Skeletal muscle cell (primary cell): Measurements from ENCODE around the gene DDX20.
"Not testable (repeated sequence)": the region's sequence is repeated elsewhere in the genome, so short reads cannot be mapped to it uniquely, and the experiment has no call there.

Source experiments
- DNase-seq: peaks from one replicate; pipeline ENCODE4 v3.0.0-alpha.2; 2010; ENCODE audit warnings: low read depth
- H3K4me3 ChIP-seq: 2 replicates; pipeline ENCODE4 v1.5.1; 2011; ENCODE audit warnings: low read depth, mild to moderate bottlenecking, control low read depth, low read length, moderate library complexity

Gene DDX20

DNA sequence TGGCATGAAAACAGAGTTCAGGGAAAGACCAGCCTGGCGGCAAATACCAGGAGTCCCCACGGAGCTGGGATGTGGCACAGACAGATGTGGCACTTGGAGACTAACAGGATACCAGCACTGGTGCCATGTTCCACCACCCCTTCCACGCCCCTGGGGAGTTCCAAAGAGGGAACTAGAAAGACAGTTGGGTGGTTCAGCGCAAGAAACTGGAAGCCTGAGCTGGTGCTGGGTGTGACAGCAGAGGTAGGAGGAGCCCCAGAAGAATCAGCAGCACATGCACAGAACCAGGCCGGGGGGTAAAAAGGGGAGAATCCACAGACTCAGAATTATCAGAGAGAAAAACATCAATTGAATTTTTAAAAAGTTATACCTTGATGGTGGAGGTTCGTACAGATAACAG is 22.4 kb downstream of the DDX20 start:
- DNase-seq: no peak

DNA sequence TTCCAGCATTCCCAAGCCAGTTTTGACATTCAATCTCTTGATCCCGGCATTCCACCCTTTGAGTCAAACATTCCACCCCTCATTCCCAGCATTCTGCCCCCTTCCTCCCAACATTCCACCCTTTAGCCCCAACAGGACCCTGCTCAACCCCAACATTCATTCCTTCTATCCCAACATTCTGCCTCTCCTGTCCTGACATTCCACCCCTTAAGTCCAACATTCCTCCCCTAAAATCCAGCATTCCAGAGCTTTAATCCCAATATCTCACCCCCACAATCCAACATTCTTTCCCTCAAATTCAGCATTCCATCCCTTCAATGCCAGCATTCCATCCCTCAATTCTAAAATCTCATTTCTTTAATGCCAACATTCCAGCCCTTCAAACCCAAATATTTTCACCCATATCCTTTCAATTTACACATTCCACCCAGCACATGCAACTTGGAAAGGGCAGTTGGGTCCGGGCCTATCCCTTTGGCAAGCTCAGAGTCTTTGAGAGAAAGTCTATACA is 22.9 kb downstream of the DDX20 start:
- no peak for DNase-seq
- H3K4me3 ChIP-seq: no peak overlapping the region

More for the DNA sequence above, 22.4 kb downstream of the DDX20 start:
- H3K4me3 ChIP-seq: no peak overlapping the region

DNA sequence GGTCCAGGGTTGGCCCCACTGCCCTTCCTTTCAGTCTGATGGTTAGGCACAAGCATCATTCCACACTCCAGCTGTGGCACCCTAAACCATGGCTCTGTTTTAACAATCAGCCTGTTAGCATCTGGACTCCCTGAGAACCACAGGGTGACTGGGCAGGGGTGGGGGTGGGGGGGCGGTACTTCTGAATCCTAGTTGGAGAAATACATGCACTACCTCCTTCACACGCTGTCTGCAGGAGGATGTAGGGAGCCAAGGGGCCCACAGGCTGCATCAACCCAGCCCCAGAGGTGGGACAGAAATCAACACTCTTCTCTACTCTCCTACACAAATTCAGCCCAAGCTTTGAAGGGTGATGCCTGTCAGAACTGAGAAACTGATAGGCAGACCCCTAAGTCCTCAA is 23.8 kb downstream of the DDX20 start:
- DNase-seq: no peak
- H3K4me3 ChIP-seq: no peak overlapping the region

DNA sequence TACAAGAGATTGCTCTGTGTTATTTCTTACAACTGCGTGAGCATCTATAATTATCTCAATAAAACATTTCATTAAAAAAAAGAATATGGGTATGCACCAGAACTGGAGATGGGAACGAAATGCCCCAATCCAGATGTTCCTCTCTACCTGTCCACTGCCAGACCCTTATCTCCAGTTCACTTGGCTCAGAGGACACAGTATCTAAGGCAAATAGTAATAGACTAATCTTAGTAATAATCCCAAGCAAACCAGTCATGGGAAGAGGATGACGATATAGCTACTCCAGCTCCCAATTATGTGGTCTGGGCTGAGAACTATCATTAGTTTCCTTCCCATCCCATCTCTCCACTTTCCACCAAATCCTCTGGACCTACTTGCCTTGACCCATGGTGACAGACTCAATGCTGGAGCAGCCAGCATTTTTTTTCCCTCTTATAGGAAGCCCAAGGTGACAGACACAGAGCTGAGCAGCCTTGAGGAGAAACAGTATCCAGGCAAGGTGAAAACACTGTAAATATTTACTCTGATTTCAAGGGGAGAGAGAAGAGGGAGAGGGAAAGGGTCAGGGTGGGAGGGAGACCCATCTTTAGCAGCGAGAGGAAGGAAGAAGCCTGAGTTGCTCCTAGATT is 28.7 kb downstream of the DDX20 start:
- no peak overlapping the region for H3K4me3 ChIP-seq
- DNase-seq: no peak

- H3K4me3 ChIP-seq: no peak overlapping the region
- no peak for DNase-seq
Observed at GRCh38 chr1:111786669-111787207, 31.0 kb downstream of the DDX20 start.

GRCh38 chr1:111789142-111789541 is 33.4 kb downstream of the DDX20 start:
- DNase-seq: peak; percentile 7
- H3K4me3 ChIP-seq: no peak overlapping the region

DNA sequence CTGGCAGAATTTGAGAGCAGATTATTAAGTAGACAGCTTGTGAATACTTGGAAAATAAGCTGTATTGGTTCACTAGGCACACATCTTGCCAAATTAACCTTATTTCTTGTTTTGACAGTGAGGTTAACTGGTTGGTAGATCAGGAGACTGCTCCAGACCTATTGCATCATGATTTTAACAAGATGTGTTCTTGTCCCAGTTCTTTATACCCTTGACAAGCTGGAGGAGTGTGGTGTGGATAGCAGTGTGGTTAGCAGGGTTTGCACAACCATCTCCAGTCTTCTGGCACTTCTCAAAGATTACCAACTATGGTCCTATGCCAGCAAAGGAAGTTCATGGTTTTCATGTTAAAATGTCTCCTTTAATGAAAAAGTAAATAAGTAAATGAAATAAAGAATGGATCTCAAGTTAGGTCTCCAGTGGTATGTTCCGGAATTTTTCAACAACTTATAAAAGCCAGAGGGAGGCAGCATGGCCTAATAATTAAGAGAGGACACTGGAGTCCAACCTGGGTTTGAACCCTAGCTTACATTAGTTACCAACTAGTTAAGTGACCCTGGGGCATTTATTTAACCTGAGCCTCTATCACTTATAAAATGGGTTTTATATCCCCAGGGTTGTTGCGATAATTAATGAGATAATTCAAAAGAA is 34.1 kb downstream of the DDX20 start:
- H3K4me3 ChIP-seq: no peak overlapping the region
- DNase-seq: peak; percentile 39

- no peak for DNase-seq
- H3K4me3 ChIP-seq: no peak overlapping the region
Observed at GRCh38 chr1:111791776-111792175, 36.1 kb downstream of the DDX20 start.

- DNase-seq: no peak
- no peak overlapping the region for H3K4me3 ChIP-seq
Observed at GRCh38 chr1:111792249-111792648, 36.5 kb downstream of the DDX20 start.

DNA sequence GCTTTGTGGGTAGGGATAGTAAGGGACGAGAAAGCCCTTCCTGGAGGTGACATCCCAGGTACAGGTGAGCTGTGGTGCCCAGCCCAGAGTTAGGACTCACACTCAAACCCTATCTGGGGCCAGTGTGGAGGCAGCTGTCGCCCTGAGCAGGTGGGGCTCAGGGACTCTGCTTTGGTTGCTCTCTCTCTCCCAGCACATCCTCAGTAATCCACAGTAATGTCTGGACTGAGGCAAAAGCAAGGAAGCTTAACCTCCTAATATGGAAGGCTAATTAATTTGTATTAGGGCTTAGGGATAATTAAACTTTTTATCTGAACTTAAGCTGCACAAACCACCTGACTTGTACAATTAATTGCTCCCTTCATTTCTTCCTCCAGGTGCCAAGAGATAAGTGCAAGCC is 38.2 kb downstream of the DDX20 start:
- H3K4me3 ChIP-seq: no peak overlapping the region
- DNase-seq: no peak

DNA sequence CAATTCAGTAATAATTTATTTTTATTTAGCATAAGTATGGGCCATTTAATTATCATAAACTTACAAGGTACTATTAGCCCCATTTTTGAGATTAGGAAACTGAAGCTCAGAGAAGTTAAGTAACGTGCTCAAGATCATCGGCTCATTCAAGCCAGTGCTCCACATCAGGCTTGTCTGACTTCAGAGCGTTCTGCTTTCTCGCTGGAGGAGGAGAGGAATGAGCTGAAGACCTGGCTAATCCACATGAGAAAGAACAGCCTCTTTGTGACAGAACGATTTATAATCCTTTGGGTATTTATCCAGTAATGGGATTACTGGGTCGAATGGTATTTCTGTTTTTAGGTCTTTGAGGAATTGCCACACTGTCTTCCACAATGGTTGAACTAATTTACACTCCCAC is 39.7 kb downstream of the DDX20 start:
- no peak for DNase-seq
- no peak overlapping the region for H3K4me3 ChIP-seq

- H3K4me3 ChIP-seq: no peak overlapping the region
Observed at GRCh38 chr1:111798580-111798979, 42.9 kb downstream of the DDX20 start.

GRCh38 chr1:111799722-111800121 is 44.0 kb downstream of the DDX20 start:
- not testable (repeated sequence) for DNase-seq, H3K4me3 ChIP-seq

More at GRCh38 chr1:111798580-111798979, 42.9 kb downstream of the DDX20 start:
- DNase-seq: no peak

- DNase-seq: no peak
- H3K4me3 ChIP-seq: no peak overlapping the region
Observed at GRCh38 chr1:111801071-111801850, 45.6 kb downstream of the DDX20 start.

- no peak for DNase-seq
- no peak overlapping the region for H3K4me3 ChIP-seq
Observed at GRCh38 chr1:111802110-111802509, 46.4 kb downstream of the DDX20 start.

DNA sequence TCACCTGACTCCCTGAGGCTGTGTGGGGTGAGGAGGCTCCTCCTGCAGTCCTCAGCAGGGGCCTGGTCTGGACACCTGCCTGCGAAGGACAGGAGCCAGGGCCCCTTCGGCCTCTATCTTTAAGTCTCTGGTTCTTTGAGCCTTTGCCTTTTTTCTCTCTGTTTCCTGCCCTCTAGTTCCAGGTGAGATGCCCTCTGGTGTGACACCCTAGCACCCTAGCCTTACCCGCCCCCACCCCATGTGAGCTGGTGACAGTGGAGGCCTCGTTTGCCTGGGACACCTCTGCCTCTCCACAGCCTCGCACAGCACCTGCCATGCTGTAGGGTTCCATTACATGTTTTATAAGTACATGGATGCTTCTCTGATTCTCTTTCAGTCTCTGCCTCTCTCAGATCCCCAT is 47.3 kb downstream of the DDX20 start:
- H3K4me3 ChIP-seq: no peak overlapping the region
- no peak for DNase-seq

DNA sequence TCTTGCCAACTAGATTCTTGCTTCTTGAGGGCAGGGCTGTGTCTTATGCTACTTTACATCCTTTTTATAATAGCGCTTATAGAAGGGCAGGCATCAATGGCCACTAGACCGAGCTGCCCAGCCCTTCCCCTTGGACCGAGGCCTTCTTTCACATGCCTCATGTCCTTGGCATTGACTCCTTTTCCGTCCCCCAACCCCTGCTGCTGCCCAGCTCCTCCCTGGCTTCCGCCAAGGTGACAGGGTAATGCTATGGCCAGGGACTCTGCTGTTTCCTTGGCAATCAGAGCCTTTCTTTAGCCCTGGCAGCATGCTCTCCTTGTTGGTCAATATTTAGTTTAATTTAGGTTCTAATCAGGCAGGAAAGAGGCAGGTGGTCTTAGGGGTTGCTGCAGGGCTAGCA is 48.2 kb downstream of the DDX20 start:
- DNase-seq: no peak
- no peak overlapping the region for H3K4me3 ChIP-seq

- no peak for DNase-seq
- H3K4me3 ChIP-seq: no peak overlapping the region
Observed at GRCh38 chr1:111804776-111805175, 49.1 kb downstream of the DDX20 start.

DNA sequence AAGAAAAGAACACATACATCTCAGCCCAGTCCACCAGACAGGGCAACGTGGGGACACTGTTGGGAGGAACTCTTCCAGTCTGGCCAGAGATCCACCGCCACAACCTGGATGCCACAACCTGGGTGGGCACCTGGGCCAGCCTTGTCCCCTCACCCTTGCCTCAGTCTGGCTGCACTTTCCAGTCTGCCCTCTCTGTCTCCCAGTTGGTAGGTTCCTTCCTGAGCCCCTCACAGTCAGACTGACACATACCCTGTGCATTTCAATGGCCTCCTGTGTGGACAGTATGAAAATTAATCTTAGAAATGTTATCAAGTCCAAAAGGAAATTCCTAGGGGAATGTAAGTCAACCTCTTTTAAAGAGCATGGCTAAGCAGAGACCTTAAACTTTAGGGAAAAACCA is 49.5 kb downstream of the DDX20 start:
- H3K4me3 ChIP-seq: no peak overlapping the region
- no peak for DNase-seq

- DNase-seq: no peak
- H3K4me3 ChIP-seq: no peak overlapping the region
Observed at GRCh38 chr1:111811891-111812290, 56.2 kb downstream of the DDX20 start.
